Spinal cord (tissue), 10 donors: ENCODE data around the gene SUPT16H. TPM values are rescaled to one million over a fixed set of nuclear protein-coding genes. Genes with fewer than 3 reads are reported as not detected.
A peak's percentile ranks its signal among the peaks of the same experiment; 100 is the strongest.

Experiments used
- DNase-seq, 6 donors: peaks; one replicate each; pipeline versions ENCODE4 v3.0.0 to v3.0.0-alpha.2; 2013 to 2015; ENCODE audit warnings: low spot score in 6 of 6, low read depth in 4 of 6
- H3K27ac ChIP-seq: one replicate; pipeline ENCODE4 v1.5.1; 2013; ENCODE audit warnings: low read depth, low read length, control low read depth
- H3K27me3 ChIP-seq: one replicate; pipeline ENCODE4 v1.6.1; 2013; ENCODE audit warnings: low read length; ENCODE audit not compliant: control insufficient read depth, insufficient read depth
- H3K36me3 ChIP-seq: one replicate; pipeline ENCODE4 v1.6.1; 2013; ENCODE audit warnings: low read length; ENCODE audit not compliant: control insufficient read depth, insufficient read depth
- H3K4me1 ChIP-seq: one replicate; pipeline ENCODE4 v1.6.1; 2013; ENCODE audit warnings: low read length; ENCODE audit not compliant: control insufficient read depth, insufficient read depth
- H3K4me3 ChIP-seq: one replicate; pipeline ENCODE4 v1.5.1; 2013; ENCODE audit warnings: low read depth, low read length, control low read depth
- H3K9me3 ChIP-seq: one replicate; pipeline ENCODE4 v1.6.1; 2013; ENCODE audit warnings: low read length; ENCODE audit not compliant: control insufficient read depth, insufficient read depth
- WGBS: methylation state at CpG from one replicate; pipeline ENCODE4 v1.1.5; 2013; ENCODE audit warnings: missing lambda C conversion rate; ENCODE audit not compliant: insufficient coverage; 5-methylcytosine and 5-hydroxymethylcytosine counted together
- polyA plus RNA-seq, 2 donors: library from polyadenylated mRNA; unstranded; fragments of 120-200 nt; gene quantifications; one replicate each; pipeline ENCODE4 v1.2.1, GENCODE V29; 2013; ENCODE audit not compliant: insufficient read length in 2 of 2
- total RNA-seq, 2 donors: library from RNA; depleted of rRNA in 1 of 2; stranded (reverse); fragments of 120-200 nt in 1 of 2; fragments of >200 nt in 1 of 2; gene quantifications; one replicate each; pipeline versions ENCODE4 v1.2.3 to v1.2.4, GENCODE V29; 2013 to 2014
- donor health status: healthy.

The SUPT16H gene
- total and polyA plus RNA-seq, 4 donors: 75.0 to 98.0 (median 88.8) TPM

DNA sequence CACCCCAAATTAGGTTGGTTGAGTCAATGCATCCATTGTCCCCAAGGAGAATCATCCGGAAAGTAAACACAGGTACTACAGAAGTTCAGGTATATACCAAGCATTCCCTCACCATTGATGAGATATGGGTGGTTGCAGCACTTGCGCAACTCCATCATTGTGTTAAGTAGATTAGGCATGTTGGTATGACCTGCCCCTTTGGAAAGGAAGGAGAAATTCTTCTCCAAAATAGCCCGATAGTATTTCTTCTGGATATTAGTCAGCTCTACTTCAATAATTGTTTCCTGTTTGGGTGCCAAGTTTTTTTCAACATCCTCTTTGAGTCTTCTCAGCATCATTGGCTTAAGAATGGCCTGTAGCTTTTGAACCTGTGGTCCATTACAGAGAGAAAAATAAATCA, 21.3 kb upstream of the SUPT16H start:
- Histone ChIP-seq H3K4me1 (no peaks in the 10 kb centered on the region), H3K27me3 (no peaks in the 10 kb centered on the region), H3K27ac (no peak overlapping the region), H3K9me3 (no peaks in the 10 kb centered on the region), H3K4me3 (no peak overlapping the region), H3K36me3 (peaks cover 57% of the 10 kb centered on the region)
- WGBS: no CpG with 5 or more reads among the region's 3 CpGs
- DNase-seq: no peak

DNA sequence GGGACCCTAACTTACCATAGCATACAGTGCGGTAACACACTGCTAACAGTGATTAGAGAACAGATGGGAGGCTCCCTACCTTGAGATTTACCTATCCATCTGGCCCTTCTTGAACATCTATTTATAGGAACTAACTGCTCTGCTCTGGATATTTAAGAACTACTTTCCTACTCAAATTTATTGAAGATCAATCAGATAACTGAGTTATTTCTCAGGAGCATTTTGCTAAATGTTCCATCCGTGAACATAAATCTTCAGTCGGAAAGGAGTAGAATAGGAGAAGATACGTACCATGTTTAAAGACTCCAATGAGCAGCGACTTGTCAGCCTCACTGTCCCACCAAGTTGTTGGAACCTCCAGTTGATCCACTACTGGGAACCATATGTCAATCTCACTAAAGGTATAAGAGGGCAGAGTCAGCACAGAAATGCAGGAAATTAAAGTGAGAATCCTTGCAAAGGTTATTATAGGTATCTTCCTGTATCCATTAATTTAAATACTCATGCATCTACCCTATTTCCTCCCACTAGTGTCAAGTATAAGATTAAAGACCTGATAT, 15.6 kb upstream of the SUPT16H start:
- Histone ChIP-seq H3K27me3 (no peaks in the 10 kb centered on the region), H3K4me1 (no peaks in the 10 kb centered on the region), H3K27ac (no peak overlapping the region), H3K36me3 (peaks cover 74% of the 10 kb centered on the region), H3K4me3 (no peak overlapping the region), H3K9me3 (no peaks in the 10 kb centered on the region)
- no peak for DNase-seq
- WGBS: 100% methylated on average over 1 of the region's 5 CpGs

DNA sequence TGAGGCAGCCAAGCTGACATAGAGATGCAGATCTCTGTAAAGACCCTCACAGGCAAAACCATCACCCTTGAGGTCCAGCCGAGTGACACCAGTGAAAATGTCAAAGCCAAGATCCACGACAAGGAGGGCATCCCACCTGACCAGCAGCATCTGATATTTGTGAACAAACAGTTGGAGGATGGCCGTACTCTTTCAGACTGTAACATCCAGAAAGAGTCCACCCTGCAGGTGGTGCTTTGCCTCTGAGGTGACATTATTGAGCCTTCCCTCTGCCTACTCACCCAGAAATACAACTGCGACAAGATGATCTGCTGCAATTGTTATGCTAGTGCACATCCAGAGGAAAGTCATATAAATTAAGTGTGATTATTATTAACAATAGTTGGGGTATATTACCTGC, 15.1 kb upstream of the SUPT16H start:
- no peaks in the 10 kb centered on the region for H3K4me1 ChIP-seq
- H3K27me3 ChIP-seq: no peaks in the 10 kb centered on the region
- no peak overlapping the region for H3K27ac ChIP-seq
- DNase-seq: no peak
- H3K9me3 ChIP-seq: no peaks in the 10 kb centered on the region
- 88% methylated on average over 1 of the region's 4 CpGs for WGBS
- peaks cover 70% of the 10 kb centered on the region for H3K36me3 ChIP-seq
- H3K4me3 ChIP-seq: no peak overlapping the region

DNA sequence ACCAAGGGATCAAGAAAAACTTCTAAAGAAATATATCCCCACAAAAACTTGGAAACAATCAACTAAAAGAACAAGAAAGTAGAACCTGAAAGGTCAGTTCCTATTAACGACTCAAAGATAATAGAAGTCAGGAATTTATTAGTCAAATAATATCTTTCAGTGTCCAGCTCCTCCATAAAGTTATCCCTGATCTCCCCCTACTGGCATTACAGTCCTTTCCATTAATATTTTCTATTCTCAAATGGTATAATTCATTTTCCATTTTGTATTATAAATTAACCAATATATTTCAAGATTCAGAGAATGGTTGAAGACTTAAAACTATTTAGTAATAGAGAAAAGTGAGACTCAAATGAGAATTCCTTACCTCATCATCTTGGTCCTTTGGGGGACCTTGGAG, 11.6 kb upstream of the SUPT16H start:
- no peak for DNase-seq
- Histone ChIP-seq H3K27ac (no peak overlapping the region), H3K4me3 (no peak overlapping the region), H3K4me1 (no peaks in the 10 kb centered on the region), H3K9me3 (no peaks in the 10 kb centered on the region), H3K27me3 (no peaks in the 10 kb centered on the region), H3K36me3 (peaks cover 75% of the 10 kb centered on the region)
- no CpG with 5 or more reads among the region's 1 CpG for WGBS

DNA sequence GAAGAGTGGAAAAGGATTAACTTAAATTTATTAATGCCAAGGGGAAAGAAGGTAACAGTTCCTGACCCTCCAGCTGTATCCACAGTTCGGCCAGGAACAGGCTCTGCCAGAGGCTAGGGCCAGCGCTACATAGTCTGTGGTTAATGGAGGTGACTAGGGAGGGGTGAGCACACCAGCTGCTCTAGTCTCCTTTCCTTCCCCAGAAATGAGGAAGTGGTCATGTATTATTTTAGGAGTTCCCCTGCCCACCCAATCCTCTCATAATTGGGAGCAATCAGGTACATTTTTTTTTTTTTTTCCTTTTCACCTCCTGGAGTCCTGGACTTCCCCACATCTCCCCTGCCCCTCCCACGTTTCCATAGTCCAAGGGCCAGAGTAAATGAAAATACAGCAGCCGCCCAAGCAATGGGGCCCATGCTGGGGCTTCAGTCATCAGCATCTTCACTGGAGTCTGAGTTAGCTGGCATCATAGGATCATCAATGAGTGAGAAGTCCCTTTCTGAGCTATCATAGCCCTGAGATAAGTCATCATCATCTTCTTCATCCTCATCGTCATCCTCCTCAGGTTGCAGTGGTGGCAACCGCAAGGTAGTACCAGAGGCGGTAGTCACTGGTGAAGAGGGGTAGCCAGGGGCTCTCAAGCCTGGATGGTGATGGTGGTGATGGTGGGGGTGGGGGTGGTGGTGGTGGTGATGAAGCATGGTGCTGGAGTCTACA, 1.5 kb upstream of the SUPT16H start:
- peaks cover 45% of the 10 kb centered on the region for H3K36me3 ChIP-seq
- H3K4me3 ChIP-seq: no peak overlapping the region
- peaks cover 12% of the 10 kb centered on the region for H3K4me1 ChIP-seq
- no peaks in the 10 kb centered on the region for H3K9me3 ChIP-seq
- WGBS: 100% methylated on average over 2 of the region's 7 CpGs
- H3K27me3 ChIP-seq: no peaks in the 10 kb centered on the region
- DNase-seq: no peak
- no peak overlapping the region for H3K27ac ChIP-seq

DNA sequence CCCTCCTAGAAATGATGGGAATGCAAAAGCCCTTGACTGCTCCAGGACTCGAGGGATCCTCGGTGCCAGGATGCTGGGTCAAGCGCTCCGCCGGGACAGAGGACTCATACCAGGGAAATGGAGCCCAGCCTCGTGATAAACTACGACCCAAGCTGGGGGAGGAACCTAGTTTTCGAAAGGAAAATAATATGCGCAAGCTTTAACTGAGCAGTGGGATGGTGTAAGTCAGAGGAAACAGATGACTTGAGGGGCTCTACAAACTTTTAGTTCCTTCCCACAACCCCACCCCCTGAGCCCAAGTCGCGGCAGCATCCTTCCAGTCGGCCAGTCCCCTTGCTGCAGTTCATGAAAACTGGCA, 654 bp upstream of the SUPT16H start:
- peaks cover 38% of the 10 kb centered on the region for H3K36me3 ChIP-seq
- no peaks in the 10 kb centered on the region for H3K27me3 ChIP-seq
- peak overlapping the region; percentile 98 for H3K27ac ChIP-seq
- peak overlapping the region; percentile 93 for H3K4me3 ChIP-seq
- DNase-seq: no peak
- WGBS: 0% methylated on average over 10 of the region's 12 CpGs
- no peaks in the 10 kb centered on the region for H3K9me3 ChIP-seq
- peaks cover 12% of the 10 kb centered on the region for H3K4me1 ChIP-seq

DNA sequence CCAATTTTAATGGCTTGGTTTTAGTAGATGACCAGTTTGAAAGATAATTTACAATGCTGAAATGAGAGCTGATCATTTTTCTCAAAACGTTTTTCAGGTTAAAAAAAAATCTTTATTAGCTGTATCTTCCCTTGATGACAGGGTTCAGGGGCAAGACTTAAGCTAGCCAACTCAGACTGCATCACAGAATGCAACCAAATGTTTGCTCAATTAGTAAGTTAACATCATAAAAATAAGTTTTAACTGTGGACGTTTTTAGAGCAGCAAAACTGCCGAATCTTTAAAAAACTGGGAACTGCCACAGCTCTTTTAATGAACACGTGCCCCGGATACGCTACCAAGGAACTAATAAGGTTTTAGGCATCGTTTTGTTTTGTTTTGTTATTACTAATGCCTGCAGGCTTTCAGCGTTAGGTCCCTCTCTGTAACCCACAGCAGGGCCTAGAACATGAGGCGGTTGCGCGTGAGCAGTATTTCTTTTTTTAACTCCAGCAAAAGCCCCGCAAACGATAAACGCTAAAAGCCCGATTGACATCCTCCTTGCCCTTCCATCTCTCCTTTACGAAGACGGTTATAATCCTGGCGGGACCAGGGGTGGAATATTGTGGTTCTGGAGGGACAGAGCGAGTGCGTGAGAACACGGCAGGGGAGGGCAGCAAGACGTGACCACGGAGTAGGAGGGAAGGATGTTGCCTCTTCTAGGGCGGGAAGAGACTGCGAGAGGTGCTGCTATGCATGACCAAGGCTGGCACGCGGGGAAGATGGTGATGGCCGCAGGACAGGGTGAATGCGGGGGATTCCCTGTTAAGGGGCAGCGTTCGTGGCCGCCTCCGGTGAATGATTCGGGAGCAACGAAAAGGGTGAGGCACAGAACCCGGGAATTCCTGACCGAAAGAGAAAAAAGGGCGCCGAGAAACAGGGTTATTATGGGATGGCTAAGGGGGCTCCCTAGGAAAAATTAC, 652 bp downstream of the SUPT16H start:
- Histone ChIP-seq H3K4me1 (peaks cover 12% of the 10 kb centered on the region), H3K9me3 (no peaks in the 10 kb centered on the region), H3K36me3 (peaks cover 29% of the 10 kb centered on the region), H3K27ac (peak overlapping the region; percentile 98), H3K27me3 (no peaks in the 10 kb centered on the region), H3K4me3 (peak overlapping the region; percentile 93)
- WGBS: 0% methylated on average over 22 of the region's 39 CpGs
- DNase-seq: peak in 3 of 6 donors; percentile 14 to 53 (median 15)

DNA sequence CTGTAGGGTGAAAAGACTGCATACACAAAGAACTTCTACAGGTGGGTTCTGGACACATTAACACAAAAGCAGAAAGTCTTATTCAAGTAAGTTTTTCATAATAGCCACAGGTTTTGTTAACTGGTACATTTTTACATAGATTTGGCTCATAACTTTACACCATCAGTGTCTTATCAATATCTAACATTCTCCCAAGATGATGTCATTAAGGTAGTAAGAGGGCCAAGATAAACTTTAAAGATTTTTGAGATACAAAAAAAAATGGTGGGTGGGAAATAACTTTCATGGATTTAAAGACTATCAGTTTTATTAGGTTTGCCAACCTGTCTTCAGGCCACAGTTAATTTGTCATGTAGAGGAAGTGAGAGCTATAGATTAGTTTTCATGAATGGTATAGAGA, 1.7 kb downstream of the SUPT16H start:
- Histone ChIP-seq H3K9me3 (no peaks in the 10 kb centered on the region), H3K27ac (no peak overlapping the region), H3K27me3 (no peaks in the 10 kb centered on the region), H3K36me3 (peaks cover 21% of the 10 kb centered on the region), H3K4me3 (no peak overlapping the region), H3K4me1 (peaks cover 12% of the 10 kb centered on the region)
- DNase-seq: no peak

DNA sequence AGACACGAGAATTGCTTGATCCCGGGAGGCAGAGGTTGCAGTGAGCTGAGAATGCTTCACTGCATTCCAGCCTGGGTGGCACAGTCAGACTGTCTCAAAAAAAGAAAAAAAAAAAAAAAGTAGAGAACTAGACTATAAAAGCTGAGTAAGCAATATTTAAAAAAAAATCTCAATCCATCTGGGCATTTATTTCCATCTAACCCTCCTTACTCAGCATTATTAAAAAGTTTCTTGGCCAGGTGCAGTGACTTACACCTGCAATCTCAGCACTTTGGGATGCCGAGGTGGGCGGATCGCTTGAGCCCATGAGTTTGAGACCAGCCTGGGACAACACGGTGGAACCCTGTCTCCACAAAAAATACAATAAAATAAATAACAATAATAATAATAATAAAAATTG, 4.5 kb downstream of the SUPT16H start:
- Histone ChIP-seq H3K27ac (no peak overlapping the region), H3K4me1 (peaks cover 4% of the 10 kb centered on the region), H3K9me3 (no peaks in the 10 kb centered on the region), H3K27me3 (no peaks in the 10 kb centered on the region), H3K4me3 (no peak overlapping the region), H3K36me3 (peaks cover 2% of the 10 kb centered on the region)
- no peak for DNase-seq
- WGBS: no CpG with 5 or more reads among the region's 6 CpGs
